Trophoblast cell (in vitro differentiated cells and primary cell): ENCODE results near the gene ZNF444.
"Not testable (repeated sequence)": the region's sequence is repeated elsewhere in the genome, so short reads cannot be mapped to it uniquely, and the experiment has no call there.

Experiments
- DNase-seq, 2 donors: peaks; one replicate each; pipeline ENCODE4 v3.0.0-alpha.2; 2016
- H2AFZ ChIP-seq: 2 replicates; pipeline ENCODE4 v1.6.1; 2013; ENCODE audit warnings: low read length, moderate library complexity, mild to moderate bottlenecking; ENCODE audit not compliant: insufficient read depth, poor library complexity
- H2AK5ac ChIP-seq: 2 replicates; pipeline ENCODE4 v1.6.1; 2013; ENCODE audit warnings: mild to moderate bottlenecking, low read length
- H2BK120ac ChIP-seq: 2 replicates; pipeline ENCODE4 v1.6.1; 2013; ENCODE audit warnings: low read length, mild to moderate bottlenecking, moderate library complexity; ENCODE audit not compliant: insufficient read depth, poor library complexity
- H2BK12ac ChIP-seq: 2 replicates; pipeline ENCODE4 v1.6.1; 2013; ENCODE audit warnings: mild to moderate bottlenecking, low read length, moderate library complexity
- H2BK5ac ChIP-seq: 2 replicates; pipeline ENCODE4 v1.6.1; 2013; ENCODE audit warnings: low read length, low read depth, moderate library complexity, mild to moderate bottlenecking; ENCODE audit not compliant: poor library complexity
- H3K14ac ChIP-seq: 2 replicates; pipeline ENCODE4 v1.6.1; 2013; ENCODE audit warnings: mild to moderate bottlenecking, low read length
- H3K18ac ChIP-seq: 2 replicates; pipeline ENCODE4 v1.6.1; 2013; ENCODE audit warnings: mild to moderate bottlenecking, low read length
- H3K23ac ChIP-seq: 2 replicates; pipeline ENCODE4 v1.6.1; 2013; ENCODE audit warnings: low read length
- H3K27ac ChIP-seq: 2 replicates; pipeline ENCODE4 v1.5.1; 2013; ENCODE audit warnings: low read depth, mild to moderate bottlenecking, inconsistent platforms, low read length, moderate library complexity
- H3K27me3 ChIP-seq: 2 replicates; pipeline ENCODE4 v1.6.1; 2013; ENCODE audit warnings: inconsistent platforms, mild to moderate bottlenecking, low read length, moderate library complexity; ENCODE audit not compliant: insufficient read depth
- H3K36me3 ChIP-seq, 2 experiments: 1 replicate in 1 of 2; 2 replicates in 1 of 2; pipeline ENCODE4 v1.6.1; 2013; ENCODE audit warnings: low read length in 2 of 2, mild to moderate bottlenecking in 2 of 2, moderate library complexity in 1 of 2; ENCODE audit not compliant: insufficient read depth in 2 of 2, control insufficient read depth in 1 of 2
- H3K4ac ChIP-seq: 2 replicates; pipeline ENCODE4 v1.6.1; 2013; ENCODE audit warnings: low read depth, mild to moderate bottlenecking, low read length, moderate library complexity
- H3K4me1 ChIP-seq, 2 experiments: 1 replicate in 1 of 2; 2 replicates in 1 of 2; pipeline ENCODE4 v1.6.1; 2013; ENCODE audit warnings: low read length in 2 of 2, mild to moderate bottlenecking in 2 of 2, moderate library complexity in 1 of 2; ENCODE audit not compliant: insufficient read depth in 2 of 2, control insufficient read depth in 1 of 2
- H3K4me2 ChIP-seq: 2 replicates; pipeline ENCODE4 v1.6.1; 2013; ENCODE audit warnings: inconsistent platforms, mild to moderate bottlenecking, low read length, moderate library complexity
- H3K4me3 ChIP-seq: 2 replicates; pipeline ENCODE4 v1.5.1; 2013; ENCODE audit warnings: mild to moderate bottlenecking, low read depth, low read length, inconsistent platforms
- H3K79me1 ChIP-seq: one replicate; pipeline ENCODE4 v1.6.1; 2013; ENCODE audit warnings: low read length
- H3K79me2 ChIP-seq: 2 replicates; pipeline ENCODE4 v1.6.1; 2013; ENCODE audit warnings: low read length, mild to moderate bottlenecking; ENCODE audit not compliant: control insufficient read depth, insufficient read depth, poor library complexity
- H3K9ac ChIP-seq: 2 replicates; pipeline ENCODE4 v1.6.1; 2013; ENCODE audit warnings: mild to moderate bottlenecking, low read length
- H3K9me3 ChIP-seq: 2 replicates; pipeline ENCODE4 v1.6.1; 2013; ENCODE audit warnings: low read depth, mild to moderate bottlenecking, control low read depth, inconsistent platforms, low read length; ENCODE audit not compliant: insufficient read depth
- H4K12ac ChIP-seq: 2 replicates; pipeline ENCODE4 v1.6.1; 2013; ENCODE audit warnings: low read depth, mild to moderate bottlenecking, low read length, moderate library complexity
- H4K8ac ChIP-seq: 2 replicates; pipeline ENCODE4 v1.6.1; 2013; ENCODE audit warnings: low read depth, mild to moderate bottlenecking, low read length, moderate library complexity
- H4K91ac ChIP-seq: one replicate; pipeline ENCODE4 v1.6.1; 2013; ENCODE audit warnings: low read depth, mild to moderate bottlenecking, low read length, moderate library complexity
- WGBS: extraction: QIAGEN DNeasy Blood & Tissue Kit; methylation state at CpG from one replicate; pipeline ENCODE4 v1.1.7; 2013; ENCODE audit warnings: missing lambda C conversion rate; ENCODE audit not compliant: insufficient read length, insufficient coverage; ENCODE audit errors: extremely low coverage; 5-methylcytosine and 5-hydroxymethylcytosine counted together

Gene ZNF444

DNA sequence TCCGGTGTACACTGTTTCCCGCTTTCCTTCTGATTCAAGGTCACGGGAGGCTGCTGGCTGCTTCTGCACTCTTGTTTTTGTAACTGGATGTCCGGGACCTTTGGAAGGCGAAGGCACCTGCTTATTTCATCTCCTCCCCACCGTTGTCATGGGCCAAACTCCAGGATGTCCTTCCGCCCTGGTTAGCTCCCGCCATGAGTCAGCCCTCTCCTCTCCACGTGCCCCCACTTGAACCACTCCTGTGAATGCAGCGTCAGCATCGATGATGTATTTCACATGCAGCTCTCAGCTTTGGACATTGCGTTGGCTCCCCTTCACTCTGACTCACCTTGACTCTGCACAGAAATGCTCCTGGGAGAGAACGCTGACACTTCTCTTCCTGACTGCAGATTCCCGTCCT lies 29.2 kb downstream of the ZNF444 start:
- no peak overlapping the region for H3K14ac ChIP-seq
- no peak overlapping the region for H3K27ac ChIP-seq
- H3K27me3 ChIP-seq: no peaks in the 10 kb centered on the region
- H3K4me3 ChIP-seq: no peak overlapping the region
- no peak overlapping the region for H2BK5ac ChIP-seq
- H3K23ac ChIP-seq: no peak overlapping the region
- H4K91ac ChIP-seq: no peak overlapping the region
- H3K9ac ChIP-seq: no peak overlapping the region
- H3K79me1 ChIP-seq: no peaks in the 10 kb centered on the region
- no peak overlapping the region for H2BK120ac ChIP-seq
- H3K9me3 ChIP-seq: no peaks in the 10 kb centered on the region
- no peak overlapping the region for H2AFZ ChIP-seq
- H3K36me3 ChIP-seq: no peaks in the 10 kb centered on the region
- DNase-seq: peak in 1 of 2 donors; percentile 23
- no peaks in the 10 kb centered on the region for H3K79me2 ChIP-seq
- H2BK12ac ChIP-seq: no peak overlapping the region
- no CpG with 5 or more reads among the region's 14 CpGs for WGBS
- no peak overlapping the region for H3K4me2 ChIP-seq
- no peak overlapping the region for H3K4ac ChIP-seq
- no peak overlapping the region for H4K12ac ChIP-seq
- no peaks in the 10 kb centered on the region for H3K4me1 ChIP-seq
- H2AK5ac ChIP-seq: no peak overlapping the region
- H3K18ac ChIP-seq: no peak overlapping the region
- no peak overlapping the region for H4K8ac ChIP-seq

DNA sequence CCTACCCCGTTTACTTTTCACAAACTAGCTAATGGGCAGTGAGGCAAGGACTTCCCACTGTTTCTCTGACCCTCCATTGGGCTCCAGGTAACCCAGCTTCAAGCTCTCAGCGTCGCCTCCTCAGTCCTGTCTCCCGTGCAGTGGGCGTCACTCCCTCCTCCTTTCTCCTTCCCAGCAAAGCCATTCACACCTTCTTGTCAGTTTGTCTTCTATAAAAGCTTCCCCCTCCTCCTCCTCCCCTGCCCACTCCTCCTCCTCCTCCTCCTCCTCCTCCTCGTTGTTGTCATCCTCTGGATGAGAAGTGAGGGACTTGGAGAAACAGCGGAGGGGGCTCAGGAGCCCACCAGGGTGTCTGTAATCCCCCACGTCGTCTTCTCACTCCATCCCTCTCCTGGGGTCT lies 33.0 kb downstream of the ZNF444 start:
- no peaks in the 10 kb centered on the region for H3K36me3 ChIP-seq
- no peak overlapping the region for H3K9ac ChIP-seq
- H3K18ac ChIP-seq: no peak overlapping the region
- no peaks in the 10 kb centered on the region for H3K4me1 ChIP-seq
- H3K9me3 ChIP-seq: no peaks in the 10 kb centered on the region
- H4K91ac ChIP-seq: no peak overlapping the region
- no peaks in the 10 kb centered on the region for H3K79me2 ChIP-seq
- no peak overlapping the region for H3K14ac ChIP-seq
- H3K23ac ChIP-seq: no peak overlapping the region
- no peak overlapping the region for H2BK120ac ChIP-seq
- no peak overlapping the region for H4K8ac ChIP-seq
- no peak overlapping the region for H3K4me3 ChIP-seq
- H3K79me1 ChIP-seq: no peaks in the 10 kb centered on the region
- H2AFZ ChIP-seq: no peak overlapping the region
- H3K4ac ChIP-seq: no peak overlapping the region
- H4K12ac ChIP-seq: no peak overlapping the region
- H3K27me3 ChIP-seq: no peaks in the 10 kb centered on the region
- no peak for DNase-seq
- no peak overlapping the region for H2AK5ac ChIP-seq
- H3K27ac ChIP-seq: no peak overlapping the region
- no peak overlapping the region for H2BK12ac ChIP-seq
- WGBS: no CpG with 5 or more reads among the region's 9 CpGs
- H2BK5ac ChIP-seq: no peak overlapping the region
- no peak overlapping the region for H3K4me2 ChIP-seq

DNA sequence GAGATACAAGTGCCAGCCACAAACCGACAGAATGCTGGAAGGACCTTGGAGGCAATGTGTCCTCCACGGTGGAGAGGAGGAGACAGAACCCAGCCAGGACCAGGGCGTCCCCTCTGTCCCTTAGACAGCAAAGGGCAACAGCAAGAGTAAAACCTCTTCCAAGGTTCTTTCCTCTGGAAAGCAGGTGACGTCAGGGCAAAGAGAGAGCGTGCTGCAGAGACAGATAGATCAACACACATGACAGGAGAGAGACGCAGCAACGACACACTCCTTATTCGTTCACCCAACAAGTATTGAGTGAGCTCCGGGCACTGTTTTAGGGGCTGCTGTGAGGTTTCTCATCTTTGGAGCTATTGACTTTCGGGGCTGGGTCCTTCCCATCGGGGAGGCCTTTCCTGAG lies 33.5 kb downstream of the ZNF444 start:
- Histone ChIP-seq H3K27me3 (no peaks in the 10 kb centered on the region), H2AK5ac (no peak overlapping the region), H3K4ac (no peak overlapping the region), H4K91ac (no peak overlapping the region), H3K4me1 (no peaks in the 10 kb centered on the region), H3K14ac (no peak overlapping the region), H4K8ac (no peak overlapping the region), H4K12ac (no peak overlapping the region), H3K23ac (no peak overlapping the region), H2BK120ac (no peak overlapping the region), H3K79me1 (no peaks in the 10 kb centered on the region), H3K9me3 (no peaks in the 10 kb centered on the region), H3K4me3 (no peak overlapping the region), H3K18ac (no peak overlapping the region), H2BK5ac (no peak overlapping the region), H3K9ac (no peak overlapping the region), H3K79me2 (no peaks in the 10 kb centered on the region), H3K27ac (no peak overlapping the region), H2BK12ac (no peak overlapping the region), H2AFZ (no peak overlapping the region), H3K4me2 (no peak overlapping the region), H3K36me3 (no peaks in the 10 kb centered on the region)
- DNase-seq: no peak
- WGBS: no CpG with 5 or more reads among the region's 11 CpGs

DNA sequence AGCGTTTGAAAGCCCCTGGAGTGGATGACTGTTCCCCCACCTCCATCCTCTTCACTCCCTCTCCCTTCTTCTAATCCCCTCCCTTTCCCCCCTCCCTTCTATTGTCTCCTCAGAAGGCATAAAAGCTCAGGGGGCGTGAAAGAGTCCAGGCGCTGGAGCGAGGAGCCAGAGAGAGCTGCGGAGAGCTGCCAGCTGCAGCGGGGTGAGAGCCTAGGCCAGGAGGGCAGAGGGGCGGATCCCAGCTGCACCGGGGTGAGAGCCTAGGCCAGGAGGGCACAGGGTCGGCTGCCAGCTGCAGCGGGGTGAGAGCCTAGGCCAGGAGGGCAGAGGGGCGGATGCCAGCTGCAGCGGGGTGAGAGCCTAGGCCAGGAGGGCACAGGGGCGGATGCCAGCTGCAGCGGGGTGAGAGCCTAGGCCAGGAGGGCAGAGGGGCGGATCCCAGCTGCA lies 34.8 kb downstream of the ZNF444 start, which contains the start of gene GALP:
Gene GALP, plus strand, starts transcription at position 148 of the 447 bp plus-strand sequence. CDS start 1,101 bp downstream, outside the sequence.
- not testable (repeated sequence) for H3K18ac ChIP-seq, H3K4ac ChIP-seq, H3K4me1 ChIP-seq, H3K9ac ChIP-seq, H4K8ac ChIP-seq, DNase-seq, H3K36me3 ChIP-seq, H3K23ac ChIP-seq, H2AK5ac ChIP-seq, H3K9me3 ChIP-seq, H2BK12ac ChIP-seq, H2BK5ac ChIP-seq, H2BK120ac ChIP-seq, H3K79me2 ChIP-seq, H3K27me3 ChIP-seq, H3K14ac ChIP-seq, H3K4me2 ChIP-seq, H2AFZ ChIP-seq, H3K79me1 ChIP-seq, H3K4me3 ChIP-seq, H4K12ac ChIP-seq, H4K91ac ChIP-seq, H3K27ac ChIP-seq
- no CpG with 5 or more reads among the region's 15 CpGs for WGBS
